ENCODE results near the gene FAM222B.

DNA sequence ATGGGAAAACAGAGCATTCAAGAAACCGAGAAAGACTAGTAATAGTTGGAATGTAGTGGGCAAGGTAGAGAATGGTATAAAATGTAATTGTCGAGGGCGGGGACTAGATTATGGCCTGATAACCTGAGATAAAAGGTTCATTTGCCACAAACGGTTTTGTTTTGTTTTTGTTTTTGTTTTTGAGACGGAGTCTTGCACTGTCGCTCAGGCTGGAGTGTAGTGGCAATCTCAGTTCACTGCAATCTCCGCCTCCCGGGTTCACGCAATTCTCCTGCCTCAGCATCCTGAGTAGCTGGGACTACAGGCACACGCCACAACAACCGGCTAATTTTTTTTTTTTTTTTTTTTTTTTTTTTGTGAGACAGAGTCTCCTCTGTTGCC lies 112.7 kb downstream of the FAM222B start:
- TF ChIP-seq, protein P1, sequence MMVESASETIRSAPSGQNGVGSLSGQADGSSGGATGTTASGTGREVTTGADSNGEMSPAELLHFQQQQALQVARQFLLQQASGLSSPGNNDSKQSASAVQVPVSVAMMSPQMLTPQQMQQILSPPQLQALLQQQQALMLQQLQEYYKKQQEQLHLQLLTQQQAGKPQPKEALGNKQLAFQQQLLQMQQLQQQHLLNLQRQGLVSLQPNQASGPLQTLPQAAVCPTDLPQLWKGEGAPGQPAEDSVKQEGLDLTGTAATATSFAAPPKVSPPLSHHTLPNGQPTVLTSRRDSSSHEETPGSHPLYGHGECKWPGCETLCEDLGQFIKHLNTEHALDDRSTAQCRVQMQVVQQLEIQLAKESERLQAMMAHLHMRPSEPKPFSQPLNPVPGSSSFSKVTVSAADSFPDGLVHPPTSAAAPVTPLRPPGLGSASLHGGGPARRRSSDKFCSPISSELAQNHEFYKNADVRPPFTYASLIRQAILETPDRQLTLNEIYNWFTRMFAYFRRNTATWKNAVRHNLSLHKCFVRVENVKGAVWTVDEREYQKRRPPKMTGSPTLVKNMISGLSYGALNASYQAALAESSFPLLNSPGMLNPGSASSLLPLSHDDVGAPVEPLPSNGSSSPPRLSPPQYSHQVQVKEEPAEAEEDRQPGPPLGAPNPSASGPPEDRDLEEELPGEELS (CRISPR knock-in tag; IDR thresholded peaks at IDR 0.05) = no peak
- no peak for TF ChIP-seq SP1 (CRISPR knock-in tag; conservative IDR thresholded peaks at IDR 0.05)
- no peak for TF ChIP-seq ATF1 (CRISPR knock-in tag; IDR thresholded peaks at IDR 0.05)
- TF ChIP-seq, protein P2, sequence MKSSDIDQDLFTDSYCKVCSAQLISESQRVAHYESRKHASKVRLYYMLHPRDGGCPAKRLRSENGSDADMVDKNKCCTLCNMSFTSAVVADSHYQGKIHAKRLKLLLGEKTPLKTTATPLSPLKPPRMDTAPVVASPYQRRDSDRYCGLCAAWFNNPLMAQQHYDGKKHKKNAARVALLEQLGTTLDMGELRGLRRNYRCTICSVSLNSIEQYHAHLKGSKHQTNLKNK (CRISPR knock-in tag; IDR thresholded peaks at IDR 0.05) = no peak
- TF ChIP-seq ZNF671 (CRISPR knock-in tag; IDR thresholded peaks at IDR 0.05) = no peak
- TF ChIP-seq, protein P3, sequence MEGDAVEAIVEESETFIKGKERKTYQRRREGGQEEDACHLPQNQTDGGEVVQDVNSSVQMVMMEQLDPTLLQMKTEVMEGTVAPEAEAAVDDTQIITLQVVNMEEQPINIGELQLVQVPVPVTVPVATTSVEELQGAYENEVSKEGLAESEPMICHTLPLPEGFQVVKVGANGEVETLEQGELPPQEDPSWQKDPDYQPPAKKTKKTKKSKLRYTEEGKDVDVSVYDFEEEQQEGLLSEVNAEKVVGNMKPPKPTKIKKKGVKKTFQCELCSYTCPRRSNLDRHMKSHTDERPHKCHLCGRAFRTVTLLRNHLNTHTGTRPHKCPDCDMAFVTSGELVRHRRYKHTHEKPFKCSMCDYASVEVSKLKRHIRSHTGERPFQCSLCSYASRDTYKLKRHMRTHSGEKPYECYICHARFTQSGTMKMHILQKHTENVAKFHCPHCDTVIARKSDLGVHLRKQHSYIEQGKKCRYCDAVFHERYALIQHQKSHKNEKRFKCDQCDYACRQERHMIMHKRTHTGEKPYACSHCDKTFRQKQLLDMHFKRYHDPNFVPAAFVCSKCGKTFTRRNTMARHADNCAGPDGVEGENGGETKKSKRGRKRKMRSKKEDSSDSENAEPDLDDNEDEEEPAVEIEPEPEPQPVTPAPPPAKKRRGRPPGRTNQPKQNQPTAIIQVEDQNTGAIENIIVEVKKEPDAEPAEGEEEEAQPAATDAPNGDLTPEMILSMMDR (IDR thresholded peaks at IDR 0.05) = no peak
- TF ChIP-seq NR3C1 (CRISPR knock-in tag; conservative IDR thresholded peaks at IDR 0.05; ENCODE audit: low read depth) = no peak
- TF ChIP-seq, protein P4, sequence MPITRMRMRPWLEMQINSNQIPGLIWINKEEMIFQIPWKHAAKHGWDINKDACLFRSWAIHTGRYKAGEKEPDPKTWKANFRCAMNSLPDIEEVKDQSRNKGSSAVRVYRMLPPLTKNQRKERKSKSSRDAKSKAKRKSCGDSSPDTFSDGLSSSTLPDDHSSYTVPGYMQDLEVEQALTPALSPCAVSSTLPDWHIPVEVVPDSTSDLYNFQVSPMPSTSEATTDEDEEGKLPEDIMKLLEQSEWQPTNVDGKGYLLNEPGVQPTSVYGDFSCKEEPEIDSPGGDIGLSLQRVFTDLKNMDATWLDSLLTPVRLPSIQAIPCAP (CRISPR knock-in tag; IDR thresholded peaks at IDR 0.05) = no peak
- no peak for TF ChIP-seq JAZF1 (CRISPR knock-in tag; IDR thresholded peaks at IDR 0.05)
- TF ChIP-seq, protein P5, sequence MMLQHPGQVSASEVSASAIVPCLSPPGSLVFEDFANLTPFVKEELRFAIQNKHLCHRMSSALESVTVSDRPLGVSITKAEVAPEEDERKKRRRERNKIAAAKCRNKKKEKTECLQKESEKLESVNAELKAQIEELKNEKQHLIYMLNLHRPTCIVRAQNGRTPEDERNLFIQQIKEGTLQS (CRISPR knock-in tag; conservative IDR thresholded peaks at IDR 0.05) = no peak
- TF ChIP-seq, protein P6, sequence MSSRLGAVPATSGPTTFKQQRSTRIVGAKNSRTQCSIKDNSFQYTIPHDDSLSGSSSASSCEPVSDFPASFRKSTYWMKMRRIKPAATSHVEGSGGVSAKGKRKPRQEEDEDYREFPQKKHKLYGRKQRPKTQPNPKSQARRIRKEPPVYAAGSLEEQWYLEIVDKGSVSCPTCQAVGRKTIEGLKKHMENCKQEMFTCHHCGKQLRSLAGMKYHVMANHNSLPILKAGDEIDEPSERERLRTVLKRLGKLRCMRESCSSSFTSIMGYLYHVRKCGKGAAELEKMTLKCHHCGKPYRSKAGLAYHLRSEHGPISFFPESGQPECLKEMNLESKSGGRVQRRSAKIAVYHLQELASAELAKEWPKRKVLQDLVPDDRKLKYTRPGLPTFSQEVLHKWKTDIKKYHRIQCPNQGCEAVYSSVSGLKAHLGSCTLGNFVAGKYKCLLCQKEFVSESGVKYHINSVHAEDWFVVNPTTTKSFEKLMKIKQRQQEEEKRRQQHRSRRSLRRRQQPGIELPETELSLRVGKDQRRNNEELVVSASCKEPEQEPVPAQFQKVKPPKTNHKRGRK (CRISPR knock-in tag; IDR thresholded peaks at IDR 0.05; ENCODE audit: borderline replicate concordance) = no peak
- no peak for TF ChIP-seq ZBTB21 (CRISPR knock-in tag; IDR thresholded peaks at IDR 0.05; ENCODE audit: borderline replicate concordance)
- no peak for TF ChIP-seq ZNF121 (CRISPR knock-in tag; IDR thresholded peaks at IDR 0.05)

Data from WTC11 (cell line).